Activated CD4-positive, alpha-beta T cell treated with anti-CD3 and anti-CD28 coated beads, Interleukin-2, amount 10 ng/mL, durations not matched to agents 24 days and 14 days (primary cell): ENCODE data around the gene TDO2. TPM values are rescaled to one million over a fixed set of nuclear protein-coding genes. Genes with fewer than 3 reads are reported as not detected.

Experiments used
- total RNA-seq: library from RNA; stranded (reverse); gene quantifications from 2 replicates; pipeline ENCODE4 v1.2.3, GENCODE V29; 2022

TDO2 gene
- total RNA-seq, 1 donor from 2014 or later: not detected

Other genes with a start within 250 kb of the TDO2 start
- not detected in 2 replicates for gene GUCY1A1, start 236.8 kb upstream of the TDO2 start, total RNA-seq
- 0.37 and 0.66 TPM in 2 replicates for gene GUCY1B1, start 144.7 kb upstream of the TDO2 start, total RNA-seq
- not detected in 2 replicates for gene ASIC5, start 37.4 kb upstream of the TDO2 start, total RNA-seq
- gene CTSO, start 50.2 kb downstream of the TDO2 start, total RNA-seq: 0.93 and 1.1 TPM in 2 replicates